ENCODE measurements around the gene LACTBL1.

Gene LACTBL1

GRCh38 chr1:22914156-22914555 lies 58.5 kb downstream of the LACTBL1 start:
- ChIA-PET POLR2A (no interaction called here), CTCF (no interaction called here)
- no peak for TF ChIP-seq CTCF (IDR thresholded peaks at IDR 0.05; ENCODE audit: control extremely low read depth, extremely low read depth, low read depth, missing control alignments)
- DNase-seq (ENCODE audit: extremely low spot score) = no peak

DNA sequence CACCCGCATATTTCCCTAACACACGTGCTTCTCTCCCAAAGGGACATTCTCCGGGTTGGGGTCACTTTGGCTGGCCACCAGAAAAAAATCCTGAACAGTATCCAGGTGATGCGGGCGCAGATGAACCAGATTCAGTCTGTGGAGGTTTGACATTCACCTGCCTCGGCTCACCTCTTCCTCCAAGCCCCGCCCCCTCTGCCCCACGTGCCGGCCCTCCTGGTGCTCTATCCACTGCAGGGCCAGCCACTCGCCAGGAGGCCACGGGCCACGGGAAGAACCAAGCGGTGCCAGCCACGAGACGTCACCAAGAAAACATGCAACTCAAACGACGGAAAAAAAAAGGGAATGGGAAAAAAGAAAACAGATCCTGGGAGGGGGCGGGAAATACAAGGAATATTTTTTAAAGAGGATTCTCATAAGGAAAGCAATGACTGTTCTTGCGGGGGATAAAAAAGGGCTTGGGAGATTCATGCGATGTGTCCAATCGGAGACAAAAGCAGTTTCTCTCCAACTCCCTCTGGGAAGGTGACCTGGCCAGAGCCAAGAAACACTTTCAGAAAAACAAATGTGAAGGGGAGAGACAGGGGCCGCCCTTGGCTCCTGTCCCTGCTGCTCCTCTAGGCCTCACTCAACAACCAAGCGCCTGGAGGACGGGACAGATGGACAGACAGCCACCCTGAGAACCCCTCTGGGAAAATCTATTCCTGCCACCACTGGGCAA lies 59.1 kb downstream of the LACTBL1 start:
- DNase-seq (ENCODE audit: extremely low spot score) = no peak
- ChIA-PET POLR2A (no interaction called here), CTCF (interaction anchor here (1.9 kb wide), 1 partner anchor 209 kb away, joined by 4 read pairs; no protein-coding TSS in a partner anchor)
- TF ChIP-seq CTCF (IDR thresholded peaks at IDR 0.05; ENCODE audit: control extremely low read depth, extremely low read depth, low read depth, missing control alignments) = no peak

GRCh38 chr1:22912311-22912710 lies 60.4 kb downstream of the LACTBL1 start:
- CTCF ChIA-PET = interaction anchor here (1.9 kb wide), 1 partner anchor 208 kb away, joined by 4 read pairs; no protein-coding TSS in a partner anchor
- POLR2A ChIA-PET = no interaction called here
- DNase-seq (ENCODE audit: extremely low spot score) = no peak

GRCh38 chr1:22910986-22911651 lies 61.5 kb downstream of the LACTBL1 start:
- DNase-seq (ENCODE audit: extremely low spot score) = no peak
- ChIA-PET CTCF (no interaction called here), POLR2A (no interaction called here)
- no peak for TF ChIP-seq CTCF (IDR thresholded peaks at IDR 0.05; ENCODE audit: control extremely low read depth, extremely low read depth, low read depth, missing control alignments)

More at GRCh38 chr1:22912311-22912710, 60.4 kb downstream of the LACTBL1 start:
- TF ChIP-seq CTCF (IDR thresholded peaks at IDR 0.05; ENCODE audit: control extremely low read depth, extremely low read depth, low read depth, missing control alignments) = no peak

- ChIA-PET CTCF (interaction anchor here (1.7 kb wide), 1 partner anchor 11 kb away, joined by 4 read pairs; no protein-coding TSS in a partner anchor), POLR2A (no interaction called here)
- DNase-seq (ENCODE audit: extremely low spot score) = no peak
- no peak for TF ChIP-seq CTCF (IDR thresholded peaks at IDR 0.05; ENCODE audit: control extremely low read depth, extremely low read depth, low read depth, missing control alignments)
Measured at GRCh38 chr1:22910286-22910685, 62.4 kb downstream of the LACTBL1 start.

- TF ChIP-seq CTCF (IDR thresholded peaks at IDR 0.05; ENCODE audit: control extremely low read depth, extremely low read depth, low read depth, missing control alignments) = no peak
- no peak for DNase-seq (ENCODE audit: extremely low spot score)
- POLR2A ChIA-PET = no interaction called here
- CTCF ChIA-PET = interaction anchor here (1.2 to 1.7 kb wide), 2 partner anchors 9 to 13 kb away, joined by 3 to 4 read pairs; no protein-coding TSS in a partner anchor
Measured at GRCh38 chr1:22908880-22909426, 63.7 kb downstream of the LACTBL1 start.

Measured in GM10248 (cell line).